ENCODE data around the gene OTOP3.

GRCh38 chr17:74952431-74953133 lies 16.9 kb downstream of the OTOP3 start:
- TF ChIP-seq CTCF (optimal IDR thresholded peaks at IDR 0.05 in 1 of 3, IDR thresholded peaks at IDR 0.05 in 1 of 3, conservative IDR thresholded peaks at IDR 0.05 in 1 of 3; ENCODE audit: extremely low read depth in 1 of 3, insufficient read depth in 2 of 3, low read length in 3 of 3) (no peak), EZH2 (IDR thresholded peaks at IDR 0.05; ENCODE audit: low read length) (no peak)
